ENCODE measurements around the gene TYRP1.

GRCh38 chr9:12708562-12709298 is 15.5 kb downstream of the TYRP1 start:
- TF ChIP-seq CTCF (IDR thresholded peaks at IDR 0.05) (no peak), POLR2A (IDR thresholded peaks at IDR 0.05) (no peak), POLR2AphosphoS5 (IDR thresholded peaks at IDR 0.05) (no peak), EP300 (IDR thresholded peaks at IDR 0.05) (no peak)

Measured in stomach (tissue), 4 donors.